Activated gamma-delta T cell (primary cell): ENCODE measurements around the gene NOP53.

Experiments used
- DNase-seq: peaks from one replicate; lab custom pipeline; 2025; lab: John Stamatoyannopoulos, UW

NOP53 gene

DNA sequence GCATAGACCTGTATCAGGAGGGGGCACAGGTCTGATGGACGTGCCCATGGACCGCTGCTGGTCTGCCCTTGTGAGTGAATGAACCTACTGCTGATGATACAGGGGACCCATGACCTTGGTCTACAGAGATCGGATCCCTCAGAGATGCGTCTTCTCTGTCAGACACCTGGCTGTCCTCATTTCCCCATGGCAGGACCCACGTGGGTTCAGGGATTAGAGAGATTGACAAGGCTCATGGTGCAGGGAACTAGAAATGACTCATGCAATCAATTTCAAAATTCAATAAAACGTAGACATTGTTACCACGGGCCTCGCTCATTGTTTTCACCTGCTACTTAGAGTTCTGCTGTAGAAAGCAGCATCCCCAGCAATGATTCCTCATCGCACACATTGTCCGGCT is 60.0 kb downstream of the NOP53 start:
- no peak for DNase-seq

DNA sequence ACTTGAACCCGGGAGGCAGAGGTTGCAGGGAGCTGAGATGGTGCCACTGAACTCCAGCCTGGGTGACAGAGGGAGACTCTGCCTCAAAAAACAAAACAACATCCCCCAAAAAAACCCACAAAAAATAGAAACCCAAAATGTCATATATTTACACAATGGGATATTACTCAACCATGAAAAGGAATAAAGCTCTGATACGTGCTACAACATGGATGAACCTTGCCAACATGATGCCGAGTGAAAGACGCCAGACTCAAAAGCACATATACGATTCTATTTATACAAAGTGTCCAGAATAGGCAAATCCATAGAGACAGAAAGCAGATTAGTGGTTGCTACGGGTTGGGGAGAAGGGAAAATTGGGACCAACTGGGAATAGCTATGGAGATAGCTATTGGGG is 61.1 kb downstream of the NOP53 start:
- no peak for DNase-seq
